ENCODE measurements around the gene LSM11.

The LSM11 gene

GRCh38 chr5:157758706-157759105 is 15.2 kb downstream of the LSM11 start:
- H3K4me3 ChIP-seq (ENCODE audit: low read depth, low read length): no peak overlapping the region
- DNase-seq (ENCODE audit: low read depth, low spot score): no peak
- in situ Hi-C loops (cut with HindIII; ENCODE audit: low sequenced_read_pairs): no loop called here
- no peak for TF ChIP-seq CTCF (IDR thresholded peaks at IDR 0.05; ENCODE audit: low read depth, low read length)

- DNase-seq (ENCODE audit: low read depth, low spot score): peak; percentile 72
- in situ Hi-C loops (cut with HindIII; ENCODE audit: low sequenced_read_pairs): no loop called here
- peak; percentile 82 for TF ChIP-seq CTCF (IDR thresholded peaks at IDR 0.05; ENCODE audit: low read depth, low read length)
- H3K4me3 ChIP-seq (ENCODE audit: low read depth, low read length): no peak overlapping the region
Observed at GRCh38 chr5:157761690-157762621, 18.4 kb downstream of the LSM11 start.

GRCh38 chr5:157764531-157764930 is 21.0 kb downstream of the LSM11 start:
- in situ Hi-C loops (cut with HindIII; ENCODE audit: low sequenced_read_pairs): no loop called here
- no peak for TF ChIP-seq CTCF (IDR thresholded peaks at IDR 0.05; ENCODE audit: low read depth, low read length)
- H3K4me3 ChIP-seq (ENCODE audit: low read depth, low read length): no peak overlapping the region
- no peak for DNase-seq (ENCODE audit: low read depth, low spot score)

GRCh38 chr5:157766442-157766841 is 22.9 kb downstream of the LSM11 start:
- in situ Hi-C loops (cut with HindIII; ENCODE audit: low sequenced_read_pairs): no loop called here
- H3K4me3 ChIP-seq (ENCODE audit: low read depth, low read length): no peak overlapping the region
- DNase-seq (ENCODE audit: low read depth, low spot score): no peak
- TF ChIP-seq CTCF (IDR thresholded peaks at IDR 0.05; ENCODE audit: low read depth, low read length): no peak

GRCh38 chr5:157766902-157767301 is 23.4 kb downstream of the LSM11 start:
- TF ChIP-seq CTCF (IDR thresholded peaks at IDR 0.05; ENCODE audit: low read depth, low read length): no peak
- no peak overlapping the region for H3K4me3 ChIP-seq (ENCODE audit: low read depth, low read length)
- no peak for DNase-seq (ENCODE audit: low read depth, low spot score)
- in situ Hi-C loops (cut with HindIII; ENCODE audit: low sequenced_read_pairs): no loop called here

GRCh38 chr5:157767689-157768088 is 24.2 kb downstream of the LSM11 start:
- in situ Hi-C loops (cut with HindIII; ENCODE audit: low sequenced_read_pairs): no loop called here
- DNase-seq (ENCODE audit: low read depth, low spot score): no peak
- TF ChIP-seq CTCF (IDR thresholded peaks at IDR 0.05; ENCODE audit: low read depth, low read length): no peak
- no peak overlapping the region for H3K4me3 ChIP-seq (ENCODE audit: low read depth, low read length)

Measured in astrocyte of the spinal cord (primary cell).